ENCODE measurements around the gene SLC35G2.
"Not testable (repeated sequence)": the region's sequence is repeated elsewhere in the genome, so short reads cannot be mapped to it uniquely, and the experiment has no call there.

The SLC35G2 gene

GRCh38 chr3:136835813-136836510, 17.0 kb downstream of the SLC35G2 start:
- DNase-seq: no peak

GRCh38 chr3:136836511-136837156, 17.7 kb downstream of the SLC35G2 start:
- DNase-seq: peak; percentile 76

GRCh38 chr3:136838641-136839555, 20.0 kb downstream of the SLC35G2 start:
- DNase-seq: no peak

- DNase-seq: no peak
Observed at GRCh38 chr3:136839556-136839931, 20.6 kb downstream of the SLC35G2 start.

- DNase-seq: no peak
Observed at GRCh38 chr3:136840252-136840651, 21.3 kb downstream of the SLC35G2 start.

GRCh38 chr3:136842294-136842693, 23.4 kb downstream of the SLC35G2 start:
- DNase-seq: no peak

- no peak for DNase-seq
Observed at GRCh38 chr3:136844724-136845123, 25.8 kb downstream of the SLC35G2 start.

- no peak for DNase-seq
Observed at GRCh38 chr3:136852180-136852579, 33.3 kb downstream of the SLC35G2 start.

- no peak for DNase-seq
Observed at GRCh38 chr3:136856665-136857064, 37.7 kb downstream of the SLC35G2 start.

- no peak for DNase-seq
Observed at GRCh38 chr3:136858381-136858780, 39.5 kb downstream of the SLC35G2 start.

GRCh38 chr3:136860541-136860940, 41.6 kb downstream of the SLC35G2 start:
- no peak for DNase-seq

- DNase-seq: peak; percentile 97
Observed at GRCh38 chr3:136861890-136862616, 43.1 kb downstream of the SLC35G2 start, which contains the start of gene NCK1. Gene NCK1 (plus strand): TSS chr3:136862208. CDS start chr3:136928002, 65,794 bp downstream.

GRCh38 chr3:136862617-136863322, 43.8 kb downstream of the SLC35G2 start:
- peak; percentile 27 for DNase-seq

GRCh38 chr3:136869282-136869681, 50.4 kb downstream of the SLC35G2 start:
- no peak for DNase-seq

GRCh38 chr3:136872258-136872657, 53.3 kb downstream of the SLC35G2 start:
- not testable (repeated sequence) for DNase-seq

- DNase-seq: not testable (repeated sequence)
Observed at GRCh38 chr3:136879510-136879909, 60.6 kb downstream of the SLC35G2 start.

- DNase-seq: no peak
Observed at GRCh38 chr3:136882571-136882970, 63.6 kb downstream of the SLC35G2 start.

GRCh38 chr3:136883967-136884720, 65.2 kb downstream of the SLC35G2 start:
- DNase-seq: peak; percentile 42

- no peak for DNase-seq
Observed at GRCh38 chr3:136885357-136886213, 66.7 kb downstream of the SLC35G2 start.

- no peak for DNase-seq
Observed at GRCh38 chr3:136889947-136890346, 71.0 kb downstream of the SLC35G2 start.
